NCI-H2227 (cell line): ENCODE results near the gene CYB5R4.

Experiments
- DNase-seq: peaks from one replicate; lab custom pipeline; 2025; ENCODE audit not compliant: unreplicated experiment; lab: John Stamatoyannopoulos, UW

The CYB5R4 gene, protein sequence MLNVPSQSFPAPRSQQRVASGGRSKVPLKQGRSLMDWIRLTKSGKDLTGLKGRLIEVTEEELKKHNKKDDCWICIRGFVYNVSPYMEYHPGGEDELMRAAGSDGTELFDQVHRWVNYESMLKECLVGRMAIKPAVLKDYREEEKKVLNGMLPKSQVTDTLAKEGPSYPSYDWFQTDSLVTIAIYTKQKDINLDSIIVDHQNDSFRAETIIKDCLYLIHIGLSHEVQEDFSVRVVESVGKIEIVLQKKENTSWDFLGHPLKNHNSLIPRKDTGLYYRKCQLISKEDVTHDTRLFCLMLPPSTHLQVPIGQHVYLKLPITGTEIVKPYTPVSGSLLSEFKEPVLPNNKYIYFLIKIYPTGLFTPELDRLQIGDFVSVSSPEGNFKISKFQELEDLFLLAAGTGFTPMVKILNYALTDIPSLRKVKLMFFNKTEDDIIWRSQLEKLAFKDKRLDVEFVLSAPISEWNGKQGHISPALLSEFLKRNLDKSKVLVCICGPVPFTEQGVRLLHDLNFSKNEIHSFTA

DNA sequence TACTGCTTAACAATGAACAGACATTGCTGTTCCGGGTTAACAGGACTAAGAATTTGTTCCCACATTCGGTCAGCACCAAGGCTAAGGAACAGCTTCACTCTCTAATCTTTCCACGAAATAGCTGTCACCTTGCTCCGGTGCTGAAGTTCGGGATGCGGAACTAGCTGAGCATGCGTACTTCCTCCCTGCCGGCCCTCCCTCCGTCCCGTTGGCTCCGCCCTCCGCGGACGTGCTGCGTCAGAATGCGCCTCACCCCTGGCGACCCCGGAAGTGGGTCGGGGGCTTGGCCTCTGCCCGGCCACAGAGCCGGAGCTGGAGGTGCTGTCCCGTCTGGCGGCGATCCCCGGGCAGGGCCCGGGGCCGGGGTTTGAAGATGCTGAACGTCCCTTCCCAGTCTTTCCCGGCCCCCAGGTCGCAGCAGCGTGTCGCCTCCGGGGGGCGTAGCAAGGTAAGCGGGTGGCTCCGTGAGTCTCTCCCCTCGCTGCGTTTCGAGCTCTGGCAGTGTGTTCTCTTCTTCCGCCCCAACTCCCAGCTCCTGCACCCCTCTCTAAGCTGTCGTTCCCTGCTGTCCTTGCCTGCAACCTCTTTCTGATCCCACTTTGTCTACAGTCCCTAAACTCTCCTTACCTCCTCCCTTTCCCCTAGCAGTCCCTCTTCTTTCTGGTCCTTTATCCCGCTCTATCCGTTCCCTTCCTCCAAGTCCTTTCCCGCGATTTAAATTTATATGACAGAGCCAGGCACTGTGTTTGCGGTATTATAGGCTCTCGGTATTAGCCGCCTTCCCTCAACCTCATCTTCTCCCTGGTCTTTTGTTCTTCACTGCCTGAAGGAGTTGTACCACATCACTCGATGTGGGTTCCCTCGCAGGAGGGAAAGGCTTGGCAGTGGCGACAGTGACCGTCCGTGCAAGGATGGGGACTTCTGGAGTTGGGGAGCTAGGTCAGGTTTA, at the start of gene CYB5R4:
Gene CYB5R4 (plus strand): TSS at position 280 of the 949 bp plus-strand sequence. CDS start 94 bp downstream, at position 374.
- DNase-seq: peak; percentile 90

DNA sequence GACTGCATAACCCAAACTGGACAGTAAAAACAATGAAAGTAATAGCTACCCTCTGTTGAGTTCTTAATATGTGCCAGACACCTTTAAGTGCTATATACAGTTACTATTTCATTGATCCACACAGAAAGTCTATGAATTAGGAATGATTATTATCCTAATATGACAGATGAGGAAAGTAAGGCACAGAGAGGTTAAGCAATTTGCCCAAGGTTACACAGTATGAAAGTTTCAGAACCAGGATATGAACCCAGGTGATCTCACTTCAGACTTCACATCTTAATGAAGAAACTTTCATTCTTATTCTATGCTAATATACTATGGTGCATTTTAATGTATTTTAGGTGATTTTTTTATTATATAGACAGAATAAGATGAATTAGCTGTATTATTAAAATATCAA, 46.9 kb upstream of the CYB5R4 start:
- no peak for DNase-seq

DNA sequence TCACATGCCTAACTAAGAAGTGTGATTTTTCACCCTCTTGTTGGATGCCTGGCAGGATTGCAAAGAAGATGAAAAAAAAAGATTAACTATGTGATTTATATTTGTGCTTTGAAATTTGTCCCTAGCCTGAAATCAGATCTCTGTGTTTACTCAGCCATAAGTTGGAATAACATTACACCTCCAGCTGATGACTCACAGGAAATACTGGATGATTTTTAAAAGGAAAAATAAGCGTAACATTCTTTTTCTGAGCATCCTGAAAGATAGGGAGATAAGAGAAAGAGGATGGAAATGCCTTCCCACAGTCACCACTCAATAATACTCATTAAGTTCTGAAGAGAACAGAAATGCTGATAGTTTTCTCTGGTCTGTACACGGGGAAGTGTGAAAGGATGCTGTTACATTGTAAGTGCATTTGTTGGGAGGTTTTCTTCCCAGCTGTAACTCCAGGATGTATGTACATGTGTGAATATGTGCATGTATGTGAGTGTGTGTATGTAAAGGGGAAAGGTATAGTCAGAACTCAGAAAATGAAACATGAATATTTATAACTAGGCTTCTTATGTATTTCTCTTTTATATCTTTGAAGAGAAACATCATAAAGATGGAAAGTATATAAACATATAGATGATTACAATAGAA, 43.7 kb upstream of the CYB5R4 start:
- no peak for DNase-seq

DNA sequence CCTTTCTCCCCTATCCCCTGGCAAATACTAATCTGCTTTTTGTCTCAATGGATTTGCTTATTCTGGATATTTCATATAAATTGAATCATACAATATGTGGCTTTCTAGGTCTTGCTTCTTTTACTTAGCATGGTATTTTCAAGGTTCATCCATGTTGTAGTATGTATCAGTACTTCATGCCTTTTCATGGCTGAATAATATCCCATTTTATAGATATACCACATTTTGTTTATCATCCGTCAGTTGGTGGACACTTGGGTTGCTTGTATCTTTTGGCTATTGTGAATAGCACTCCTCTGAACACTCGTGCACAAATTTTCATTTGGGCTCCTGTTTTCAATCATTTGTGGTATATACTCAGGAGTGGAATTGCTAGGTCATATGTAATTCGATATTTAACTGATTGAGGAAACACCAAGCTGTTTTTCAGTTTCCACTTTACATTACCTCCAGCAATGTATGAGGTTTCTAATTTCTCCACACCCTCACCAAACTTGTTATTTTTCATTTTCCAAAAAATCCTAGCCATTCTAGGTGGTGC, 36.8 kb upstream of the CYB5R4 start:
- DNase-seq: no peak

DNA sequence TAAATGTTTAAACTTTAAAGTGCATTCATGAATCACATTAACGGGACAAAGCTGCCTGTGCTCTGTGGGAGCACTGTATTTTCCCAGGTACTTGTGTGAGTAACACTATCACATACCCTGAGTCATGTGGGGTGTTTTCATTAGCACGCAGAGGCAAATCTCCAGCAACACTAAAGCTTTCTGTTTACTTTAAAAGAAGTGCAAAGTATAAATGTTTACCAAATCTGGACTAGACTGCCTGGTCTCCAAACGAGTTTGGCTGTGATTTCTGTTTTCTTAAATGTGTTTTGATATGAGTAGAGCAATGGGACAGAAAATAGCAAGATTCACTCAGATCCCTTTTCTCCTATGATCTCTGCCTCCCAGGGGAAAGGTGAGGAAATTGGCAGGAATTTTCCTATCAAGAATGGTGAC, 35.1 kb upstream of the CYB5R4 start:
- no peak for DNase-seq

DNA sequence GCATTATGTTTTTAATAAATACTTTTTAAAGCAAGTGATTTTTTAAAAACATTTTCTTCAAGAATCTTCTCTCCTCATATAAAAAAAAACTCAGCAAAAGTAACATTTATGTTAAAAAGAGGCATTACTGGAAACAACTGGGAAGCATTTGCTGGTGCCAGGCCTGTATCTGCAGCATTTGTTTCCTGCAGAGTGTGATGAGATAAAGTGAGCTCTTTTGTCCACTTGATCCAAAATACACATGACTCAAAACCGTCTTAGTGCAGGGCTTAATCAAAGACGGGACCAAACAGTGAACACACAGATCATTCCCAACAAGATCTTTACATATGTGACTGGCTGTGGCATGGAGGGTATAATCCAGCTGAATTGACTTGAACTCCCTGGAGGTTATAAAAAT, 34.7 kb upstream of the CYB5R4 start:
- no peak for DNase-seq

DNA sequence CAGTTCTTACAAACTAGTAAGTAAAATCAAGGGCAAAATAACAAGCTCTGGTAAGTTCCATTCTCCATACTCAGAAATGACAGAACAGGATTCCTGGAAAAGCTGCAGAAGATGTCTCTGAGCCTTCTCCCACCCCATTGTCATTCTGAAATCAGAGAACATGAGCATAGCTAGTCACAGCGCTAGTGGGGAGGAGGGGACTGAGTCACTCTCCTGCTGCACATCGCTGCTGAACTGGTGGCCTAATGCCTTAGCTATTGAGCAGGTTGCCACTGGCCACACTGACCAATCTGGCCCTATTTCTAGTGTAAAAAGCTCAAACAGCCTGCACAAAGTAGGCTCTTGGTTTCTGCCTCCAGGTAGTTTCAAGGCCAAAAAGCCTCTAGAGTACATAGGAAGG, 32.4 kb upstream of the CYB5R4 start:
- DNase-seq: no peak

DNA sequence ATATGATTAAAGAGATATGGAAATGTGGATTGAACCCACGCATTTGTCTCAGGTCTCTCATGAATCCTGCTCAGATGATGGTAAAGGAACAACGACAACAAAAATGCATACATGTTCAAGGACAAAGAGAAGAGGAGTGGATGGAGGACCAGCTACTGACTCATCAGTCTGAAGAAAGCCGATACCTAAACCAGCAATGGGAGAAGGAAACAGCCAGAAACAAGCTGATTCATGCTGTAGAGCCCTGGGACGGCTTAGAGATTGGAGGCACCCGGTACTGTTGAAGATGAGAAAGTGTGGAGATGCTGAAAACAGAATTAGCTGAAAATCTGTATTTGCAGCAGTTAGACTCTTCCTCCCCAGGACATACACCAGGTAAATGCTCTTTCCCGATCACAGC, 20.8 kb upstream of the CYB5R4 start:
- DNase-seq: no peak

DNA sequence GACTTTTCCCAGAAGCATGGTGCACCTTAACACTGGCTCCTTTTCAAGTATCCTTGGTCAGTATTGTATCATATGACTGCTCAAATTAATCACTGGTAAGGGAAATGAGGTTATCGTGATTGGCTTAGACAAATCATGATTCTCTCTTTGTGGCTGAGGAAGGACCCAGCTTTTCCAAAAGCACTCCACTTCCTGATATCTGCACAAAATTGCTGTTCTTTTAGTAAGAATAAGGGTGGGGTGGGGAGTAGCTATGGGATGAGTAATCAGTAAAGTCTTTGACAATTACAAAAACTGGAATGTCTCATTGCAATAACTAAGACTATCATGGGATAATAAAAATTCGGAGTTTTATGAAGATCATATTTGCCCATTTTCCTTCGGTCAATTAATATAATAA, 15.3 kb upstream of the CYB5R4 start:
- DNase-seq: no peak

DNA sequence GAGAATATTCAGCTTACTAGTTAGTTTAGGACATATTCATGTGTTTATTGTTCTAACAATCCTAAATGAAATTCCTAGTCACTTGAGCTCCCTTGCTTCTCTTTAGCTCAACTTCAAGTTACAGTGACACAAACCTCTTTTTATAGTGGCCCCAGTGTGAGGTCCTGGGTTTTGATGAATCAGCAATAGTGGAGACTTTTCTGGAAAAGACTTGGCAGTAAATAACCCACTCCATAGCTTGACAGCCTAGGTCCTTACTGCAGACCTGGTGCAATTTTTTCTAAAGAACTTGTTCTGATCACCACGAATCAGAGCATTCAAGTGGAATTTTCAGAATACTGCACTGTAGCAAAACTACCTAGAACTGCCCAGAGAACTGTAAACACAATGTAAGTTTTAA, 13.2 kb upstream of the CYB5R4 start:
- DNase-seq: no peak

DNA sequence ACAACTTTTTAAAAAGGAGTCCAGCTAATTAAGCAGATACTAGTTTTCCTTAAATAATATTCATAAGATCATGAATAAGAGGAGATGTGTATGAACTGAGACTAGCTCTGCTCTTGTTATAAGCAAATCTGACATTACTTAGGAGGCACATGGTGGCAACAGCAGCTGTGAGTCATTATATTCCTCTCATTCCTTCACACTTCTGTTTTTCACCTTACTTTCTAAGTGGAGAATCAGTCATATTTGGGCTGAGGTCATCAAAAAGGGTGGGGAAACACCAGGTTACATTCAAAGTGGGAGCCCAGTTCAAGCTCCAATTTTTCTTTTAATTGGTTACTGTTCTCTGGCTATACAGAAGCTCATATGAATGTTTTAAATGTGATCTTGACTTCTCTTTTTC, 12.3 kb upstream of the CYB5R4 start:
- DNase-seq: no peak

DNA sequence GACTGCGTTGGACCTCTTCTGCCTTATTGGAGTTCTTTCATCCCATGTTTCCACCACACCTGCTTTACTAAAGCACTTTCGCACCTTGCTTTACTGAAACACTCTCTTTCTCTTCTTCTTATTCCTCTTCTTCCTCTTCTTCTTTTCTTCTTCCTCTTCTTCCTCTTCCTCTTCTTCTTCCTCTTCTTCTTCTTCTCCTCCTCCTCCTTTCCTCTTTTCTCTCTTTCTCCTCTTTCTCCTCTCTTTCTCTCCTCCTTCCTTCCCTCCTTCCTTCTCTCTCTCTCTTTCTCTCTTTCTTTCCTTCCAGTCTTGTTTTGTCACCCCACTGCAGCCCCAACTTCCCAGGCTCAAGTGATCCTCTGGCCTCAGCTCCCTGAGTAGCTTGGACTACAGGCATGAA, 10.4 kb upstream of the CYB5R4 start:
- DNase-seq: no peak

DNA sequence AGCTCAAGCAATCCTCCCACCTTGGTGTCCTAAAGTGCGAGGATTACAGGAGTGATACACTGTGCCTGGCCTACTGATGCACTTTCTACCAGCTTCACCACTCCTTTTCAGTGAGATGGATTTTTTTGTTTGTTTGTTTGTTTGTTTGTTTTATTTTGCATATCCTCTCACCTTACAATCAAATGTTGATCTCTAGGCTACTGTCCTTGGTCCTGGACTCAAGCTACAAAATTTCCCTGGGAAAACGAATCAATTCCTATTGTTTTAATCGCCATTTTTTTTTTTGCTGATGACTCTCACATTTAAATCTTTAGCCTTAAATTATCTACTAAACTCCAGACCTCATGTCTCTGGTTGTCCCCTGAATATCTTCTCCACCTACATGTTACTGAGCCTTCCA, 9.9 kb upstream of the CYB5R4 start:
- no peak for DNase-seq

DNA sequence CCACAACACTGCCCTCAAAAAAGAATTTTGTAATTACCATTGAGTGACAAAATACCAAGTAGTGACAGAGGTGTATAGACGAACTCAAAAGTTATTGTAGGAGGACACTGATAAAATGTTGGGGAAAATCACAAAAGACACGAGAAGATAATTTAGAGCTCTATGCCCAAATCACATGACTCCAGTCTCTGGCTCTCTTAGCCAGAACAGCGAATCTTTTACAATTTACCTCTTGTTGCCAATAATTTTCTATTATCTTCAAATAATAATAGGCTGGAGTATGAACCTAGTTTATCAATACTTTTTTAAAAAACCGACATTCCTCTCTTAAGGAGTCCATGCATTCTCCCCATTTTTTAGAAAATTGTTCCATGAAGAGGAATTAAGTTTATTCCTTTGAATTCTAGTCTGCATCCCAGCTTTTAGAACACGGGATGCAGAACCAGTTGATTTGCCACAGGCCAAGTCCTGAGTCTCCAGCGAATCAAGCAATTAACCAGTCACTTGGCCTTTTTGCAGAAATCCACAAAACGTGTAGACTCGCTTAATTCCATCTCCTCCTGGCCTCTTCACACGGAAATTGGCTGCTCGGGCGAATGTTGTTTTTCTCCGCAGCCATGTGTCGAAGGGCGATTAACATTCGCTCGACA, 6.8 kb upstream of the CYB5R4 start:
- no peak for DNase-seq

DNA sequence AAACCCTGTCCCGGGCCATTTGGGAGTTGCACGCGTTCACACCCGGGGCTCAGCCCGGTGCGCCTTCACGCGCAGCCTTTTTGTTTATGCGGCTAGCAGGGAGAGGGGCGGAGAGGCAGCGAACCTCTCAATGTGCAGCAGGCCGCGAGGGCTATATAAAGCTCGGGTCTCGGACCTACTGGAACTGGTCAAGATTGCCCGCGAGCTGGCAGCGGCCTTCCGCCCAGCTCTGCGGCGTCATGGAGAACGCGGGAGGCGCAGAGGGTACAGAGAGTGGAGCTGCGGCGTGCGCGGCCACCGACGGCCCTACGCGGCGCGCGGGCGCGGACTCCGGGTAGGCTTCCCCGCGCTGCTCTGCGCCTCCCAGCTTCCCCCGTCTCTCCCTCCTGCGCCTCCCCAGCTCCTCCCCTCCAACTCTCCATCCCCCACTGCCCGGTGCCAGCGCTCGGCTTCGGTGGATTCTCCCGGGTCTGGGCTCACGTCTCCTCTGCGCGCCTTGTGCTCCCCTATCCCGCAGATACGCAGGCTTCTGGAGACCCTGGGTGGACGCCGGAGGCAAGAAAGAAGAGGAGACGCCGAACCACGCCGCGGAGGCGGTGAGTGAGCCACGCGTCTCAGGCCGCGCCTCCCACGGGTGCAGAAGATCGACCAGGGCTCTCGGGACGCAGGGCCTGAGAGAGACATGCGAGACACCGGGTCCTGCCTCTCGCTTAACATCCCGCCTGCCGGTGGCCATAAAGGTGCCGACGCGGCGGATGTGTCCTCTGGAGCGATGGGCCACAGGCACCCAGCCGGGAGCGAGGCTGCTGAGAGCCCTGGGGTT, 6.1 kb upstream of the CYB5R4 start, which contains the start of gene RIPPLY2:
Gene RIPPLY2 (plus strand): TSS at position 183 of the 823 bp plus-strand sequence. CDS start 57 bp downstream, at position 240.
- peak; percentile 81 for DNase-seq

DNA sequence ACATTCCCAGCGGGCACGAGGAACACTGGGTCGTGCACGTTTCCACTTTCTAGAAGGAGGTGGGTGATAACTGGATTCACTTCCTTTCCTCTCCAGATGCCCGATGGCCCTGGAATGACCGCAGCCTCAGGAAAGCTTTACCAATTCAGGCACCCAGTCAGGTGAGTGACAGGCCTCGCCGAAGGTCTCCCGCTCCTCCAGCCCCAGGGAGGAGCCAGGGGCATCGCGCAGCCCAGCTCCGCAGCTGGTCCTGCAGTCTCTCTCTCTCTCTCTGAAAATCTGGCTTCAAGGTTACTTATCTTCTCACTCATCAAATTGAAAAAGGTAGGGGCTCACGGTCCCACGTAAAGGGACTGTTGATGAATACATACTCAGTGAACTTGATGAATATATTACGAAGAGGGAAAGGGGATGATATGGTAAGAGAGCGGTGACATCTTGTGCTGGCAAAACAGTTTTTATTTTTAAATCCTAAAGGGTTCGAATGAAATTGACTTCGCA, 5.4 kb upstream of the CYB5R4 start:
- DNase-seq: peak; percentile 53

DNA sequence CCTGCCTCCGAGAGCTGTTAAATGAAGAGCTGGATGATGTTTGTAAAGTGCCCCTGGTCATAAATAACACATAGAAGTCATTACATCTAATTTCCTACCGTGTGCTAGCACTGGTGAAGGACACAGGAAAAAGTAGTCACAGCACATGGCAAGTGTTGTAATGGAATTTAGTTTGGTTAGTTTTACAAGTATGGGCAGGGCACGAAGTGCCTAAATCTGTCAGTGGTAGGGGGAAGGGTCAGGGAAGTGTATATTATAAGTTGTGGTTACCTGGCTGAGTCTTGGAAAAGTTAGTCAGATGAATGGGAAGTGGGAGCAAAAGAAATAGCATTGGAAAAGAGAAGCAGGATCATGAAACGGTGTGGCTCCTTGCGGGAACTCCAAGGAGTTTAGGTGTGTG, 4.7 kb upstream of the CYB5R4 start:
- DNase-seq: no peak

DNA sequence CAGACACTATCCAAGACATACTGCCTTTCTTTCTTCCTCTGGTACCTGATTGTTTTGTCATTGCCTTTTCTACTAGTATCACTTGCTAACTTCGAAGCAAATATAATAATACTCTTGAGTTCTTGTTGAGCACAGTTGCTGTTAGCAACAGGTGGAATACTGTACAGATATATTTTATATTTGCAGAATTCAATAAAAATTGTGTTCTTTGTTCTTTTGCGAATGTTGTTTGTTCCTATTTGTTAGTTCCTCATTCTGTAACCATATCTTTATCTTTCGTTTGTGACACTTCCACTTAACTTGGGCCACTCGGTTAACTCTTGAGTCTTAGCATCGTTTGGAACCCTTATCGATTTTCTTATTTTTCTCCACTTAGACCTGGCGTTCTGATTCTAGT, 868 bp downstream of the CYB5R4 start:
- no peak for DNase-seq

DNA sequence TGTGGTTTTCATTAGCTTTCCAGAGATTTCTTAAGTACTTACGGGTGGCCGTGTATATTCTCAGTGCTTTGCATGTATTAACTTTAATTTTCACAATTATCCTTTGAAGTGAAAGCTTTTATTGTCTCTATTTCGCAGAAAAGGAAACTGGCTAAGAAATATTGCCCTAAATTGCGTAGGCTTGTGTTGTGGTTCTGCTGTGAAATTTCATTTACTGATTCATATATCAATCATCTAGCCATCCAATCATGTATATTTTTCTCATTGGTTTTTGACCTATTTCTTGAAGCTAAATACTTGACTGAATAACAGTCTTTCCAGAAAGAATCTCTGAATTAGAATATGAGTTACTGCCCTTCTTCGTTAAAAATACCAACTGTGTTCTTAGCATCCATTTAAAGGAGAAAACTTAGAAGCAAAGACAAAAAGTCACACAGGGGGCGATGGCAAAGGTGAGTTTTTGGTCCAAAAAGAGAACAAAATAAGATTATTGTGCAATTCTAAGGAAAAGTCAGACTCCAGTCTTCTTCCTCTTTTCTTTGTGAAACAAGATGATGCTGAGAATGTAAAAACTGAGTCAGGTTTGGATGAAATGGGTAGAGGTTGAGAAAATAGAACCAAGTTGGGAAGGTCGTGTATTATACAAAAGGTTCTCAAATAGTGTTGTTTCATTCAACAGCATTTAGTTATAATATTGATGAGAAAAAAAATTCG, 1.4 kb downstream of the CYB5R4 start:
- DNase-seq: no peak
